Dedifferentiated amniotic fluid mesenchymal stem cell (primary cell): ENCODE measurements around the gene SSH3.

Source experiments
- DNase-seq: peaks from one replicate; pipeline ENCODE4 v3.0.0-alpha.2; 2016; ENCODE audit errors: extremely low spot score

SSH3 gene

DNA sequence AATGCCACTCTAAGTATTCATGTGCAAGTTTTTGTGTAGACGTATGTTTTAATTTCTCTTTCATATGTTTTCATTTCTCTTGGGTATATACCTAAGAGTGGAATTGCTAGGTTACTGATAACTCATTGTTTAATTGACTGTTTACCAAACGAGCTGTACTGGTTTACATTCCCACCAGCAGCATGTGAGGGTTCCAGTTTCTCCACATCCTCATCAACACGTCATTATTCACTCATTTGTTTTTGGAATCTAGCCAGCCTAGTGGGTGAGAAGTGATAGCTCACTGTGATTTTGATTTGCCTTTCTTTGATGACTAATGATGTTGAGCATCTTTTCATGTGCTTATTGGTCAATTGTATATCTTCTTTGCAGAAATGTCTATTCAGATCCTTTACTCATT, 10.2 kb upstream of the SSH3 start:
- no peak for DNase-seq

GRCh38 chr11:67295846-67296245, 7.5 kb upstream of the SSH3 start:
- no peak for DNase-seq

DNA sequence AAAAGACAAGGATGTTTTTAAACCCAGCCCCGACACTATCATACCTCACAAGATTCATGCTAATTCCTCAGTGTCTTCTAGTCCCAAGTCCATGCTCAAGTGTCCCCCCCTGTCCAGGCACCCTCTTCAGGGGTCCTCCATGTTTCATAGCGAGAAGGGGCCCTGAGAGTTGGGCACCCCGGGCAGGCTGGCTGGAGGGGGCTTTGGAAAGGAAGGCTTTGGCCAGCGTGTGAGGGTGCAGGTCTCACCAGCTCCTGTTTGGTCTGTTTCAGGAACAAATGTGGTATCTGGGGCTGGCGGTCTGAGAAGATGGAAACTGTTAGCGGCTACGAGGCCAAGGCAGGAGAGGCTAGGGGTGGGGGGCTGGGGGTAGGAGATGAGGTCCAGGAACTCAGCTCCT, 4.5 kb upstream of the SSH3 start:
- no peak for DNase-seq

- DNase-seq = no peak
Measured at GRCh38 chr11:67299471-67300191, 3.7 kb upstream of the SSH3 start.

DNA sequence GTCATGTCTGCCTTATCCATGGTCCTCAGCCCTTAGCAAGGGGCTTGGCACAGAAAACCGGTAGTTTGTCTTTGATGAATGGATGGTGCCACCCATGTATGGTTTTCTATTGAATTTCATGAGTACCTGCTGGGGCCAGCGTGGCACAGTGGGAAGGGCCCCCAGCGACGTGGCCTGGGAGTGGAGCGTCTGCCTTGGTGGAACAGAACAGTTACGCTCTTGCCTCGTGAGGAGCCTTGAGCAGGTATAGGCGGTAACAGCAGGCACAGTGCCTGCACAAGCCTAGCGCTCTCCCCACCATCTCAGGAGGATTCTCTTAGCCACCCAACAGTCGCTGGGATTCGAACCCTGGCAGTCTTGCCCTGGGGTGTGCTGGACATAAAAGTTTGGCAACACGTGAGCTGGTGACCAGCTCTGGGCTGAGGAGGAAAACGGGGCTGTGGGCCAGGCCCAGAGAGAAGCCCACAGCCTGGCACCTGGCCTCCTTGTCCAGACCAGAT, 3.0 kb upstream of the SSH3 start:
- no peak for DNase-seq

- DNase-seq = no peak
Measured at GRCh38 chr11:67300756-67301312, 2.5 kb upstream of the SSH3 start.

- no peak for DNase-seq
Measured at GRCh38 chr11:67301313-67301921, 1.9 kb upstream of the SSH3 start.

- no peak for DNase-seq
Measured at GRCh38 chr11:67301951-67302516, 1.3 kb upstream of the SSH3 start.

GRCh38 chr11:67302571-67303131, 679 bp upstream of the SSH3 start:
- no peak for DNase-seq

GRCh38 chr11:67303835-67304411, 593 bp downstream of the SSH3 start:
- no peak for DNase-seq

DNA sequence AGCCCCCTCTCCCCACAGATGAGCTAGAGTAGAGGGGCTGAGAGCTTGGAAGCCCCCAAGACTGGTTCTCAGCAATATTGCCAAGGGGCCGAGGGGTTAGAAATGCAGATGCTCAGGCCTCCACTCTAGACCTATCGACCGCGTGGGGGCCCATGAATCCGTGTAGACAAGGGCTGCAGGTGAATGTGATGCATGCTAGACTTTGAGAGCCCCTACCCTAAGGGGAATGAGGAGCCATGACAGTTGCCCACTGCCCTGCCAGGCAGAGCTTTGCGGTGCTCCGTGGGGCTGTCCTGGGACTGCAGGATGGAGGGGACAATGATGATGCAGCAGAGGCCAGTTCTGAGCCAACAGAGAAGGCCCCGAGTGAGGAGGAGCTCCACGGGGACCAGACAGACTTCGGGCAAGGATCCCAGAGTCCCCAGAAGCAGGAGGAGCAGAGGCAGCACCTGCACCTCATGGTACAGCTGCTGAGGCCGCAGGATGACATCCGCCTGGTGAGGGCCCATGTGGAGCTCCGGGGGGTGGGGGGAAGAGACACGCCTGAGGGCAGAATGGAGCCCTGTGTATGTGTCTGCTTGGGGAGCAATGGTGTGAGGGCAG, 1.3 kb downstream of the SSH3 start:
- DNase-seq = no peak

- DNase-seq = no peak
Measured at GRCh38 chr11:67306769-67307544, 3.6 kb downstream of the SSH3 start.

GRCh38 chr11:67307545-67308001, 4.2 kb downstream of the SSH3 start:
- DNase-seq = no peak

GRCh38 chr11:67308031-67308866, 4.9 kb downstream of the SSH3 start:
- no peak for DNase-seq

DNA sequence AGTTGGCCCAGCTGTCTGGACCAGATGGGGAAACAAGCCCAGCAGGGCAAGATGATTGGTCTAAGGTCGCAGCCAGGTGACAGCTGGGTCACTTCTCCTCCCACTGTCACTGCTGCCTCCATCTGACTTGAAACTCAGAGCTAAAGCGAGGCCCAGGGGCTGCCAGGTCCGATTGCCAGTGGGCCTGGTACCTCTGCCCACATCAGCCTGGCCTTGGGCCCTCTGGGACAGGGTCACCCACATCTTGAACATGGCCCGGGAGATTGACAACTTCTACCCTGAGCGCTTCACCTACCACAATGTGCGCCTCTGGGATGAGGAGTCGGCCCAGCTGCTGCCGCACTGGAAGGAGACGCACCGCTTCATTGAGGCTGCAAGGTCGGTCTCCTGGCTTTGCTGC, 5.8 kb downstream of the SSH3 start:
- no peak for DNase-seq

- DNase-seq = no peak
Measured at GRCh38 chr11:67309661-67310061, 6.3 kb downstream of the SSH3 start.

DNA sequence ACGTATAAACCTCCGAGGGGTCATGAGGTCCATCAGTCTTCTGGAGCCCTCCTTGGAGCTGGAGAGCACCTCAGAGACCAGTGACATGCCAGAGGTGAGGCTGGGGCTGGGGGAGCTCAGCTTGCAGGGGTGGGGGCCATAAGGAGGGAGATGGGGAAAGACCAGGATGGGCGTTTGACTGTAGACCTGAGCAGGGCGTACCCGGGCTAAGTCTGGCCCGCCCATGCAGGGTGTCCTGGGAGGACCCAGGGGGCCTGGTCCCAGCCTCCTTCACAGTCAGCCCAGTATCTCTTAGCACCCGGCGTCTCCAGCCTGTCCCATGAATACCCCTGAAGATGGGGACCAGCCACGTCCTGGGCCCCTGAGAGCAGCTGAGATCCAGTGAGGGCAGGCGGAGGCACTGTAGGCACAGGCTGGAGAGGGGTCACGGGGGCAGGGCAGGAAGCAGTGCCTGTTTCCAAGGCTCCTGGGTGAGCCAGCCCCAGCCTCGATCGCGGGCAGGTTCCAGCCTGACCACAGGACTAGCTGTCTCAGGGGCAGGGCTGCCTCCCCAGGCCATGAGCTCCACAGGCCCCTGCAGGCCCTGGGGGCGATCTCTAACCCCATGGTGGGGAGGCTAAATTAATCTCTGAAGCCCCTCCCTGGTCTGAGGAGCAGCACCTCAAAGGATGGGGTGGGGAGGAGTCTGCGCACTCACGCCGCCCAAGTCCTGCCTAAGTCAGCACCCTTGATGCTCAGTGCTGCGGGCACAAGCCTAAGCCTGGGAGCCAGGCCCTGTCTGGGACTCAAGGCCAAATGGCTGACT, 7.1 kb downstream of the SSH3 start:
- no peak for DNase-seq

DNA sequence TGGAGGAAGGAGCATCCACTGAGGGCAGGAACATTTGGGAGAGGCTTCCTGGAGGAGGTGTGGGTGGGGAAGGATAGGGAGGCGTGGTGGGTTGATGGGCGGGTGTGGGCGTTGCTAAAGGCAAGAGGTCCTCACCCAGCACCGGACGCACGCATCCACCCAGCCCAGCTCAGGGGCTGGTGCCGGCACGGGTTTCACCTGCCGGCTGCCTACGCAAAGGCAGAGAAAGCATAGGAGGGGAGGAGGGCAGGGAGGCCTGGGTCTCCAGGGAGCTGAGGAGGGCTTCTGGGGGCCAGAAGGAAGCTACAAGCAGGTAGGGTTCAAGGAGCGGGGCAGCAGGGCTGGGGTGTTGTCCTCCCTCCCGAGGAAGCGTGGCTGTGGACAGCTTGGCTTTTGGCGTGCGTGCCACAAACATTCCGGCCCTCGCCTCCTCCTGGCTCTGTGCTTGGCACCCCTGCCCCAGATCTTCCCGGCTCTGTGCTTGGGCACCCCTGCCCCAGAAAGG, 7.8 kb downstream of the SSH3 start:
- DNase-seq = no peak

DNA sequence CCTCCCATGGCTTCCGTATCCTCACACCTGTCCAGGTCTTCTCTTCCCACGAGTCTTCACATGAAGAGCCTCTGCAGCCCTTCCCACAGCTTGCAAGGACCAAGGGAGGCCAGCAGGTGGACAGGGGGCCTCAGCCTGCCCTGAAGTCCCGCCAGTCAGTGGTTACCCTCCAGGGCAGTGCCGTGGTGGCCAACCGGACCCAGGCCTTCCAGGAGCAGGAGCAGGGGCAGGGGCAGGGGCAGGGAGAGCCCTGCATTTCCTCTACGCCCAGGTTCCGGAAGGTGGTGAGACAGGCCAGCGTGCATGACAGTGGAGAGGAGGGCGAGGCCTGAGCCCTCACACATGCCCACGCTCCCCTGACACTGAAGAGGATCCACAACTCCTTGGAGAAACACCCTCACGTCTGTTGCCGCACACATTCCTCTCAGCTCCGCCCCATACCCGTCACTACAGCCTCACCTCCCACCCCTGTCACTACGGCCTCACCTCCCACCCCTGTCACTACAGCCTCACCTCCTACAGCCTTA, 8.3 kb downstream of the SSH3 start:
- DNase-seq = no peak
